HG03097 (cell line): ENCODE results near the gene LRFN4.
"Not testable (repeated sequence)": the region's sequence is repeated elsewhere in the genome, so short reads cannot be mapped to it uniquely, and the experiment has no call there.

Source experiments
- ATAC-seq: cut with Tn5 transposase; IDR thresholded peaks from one replicate; pipeline ENCODE4 v1.9.1; 2021; ENCODE audit not compliant: unreplicated experiment, low FRiP score

Gene LRFN4

DNA sequence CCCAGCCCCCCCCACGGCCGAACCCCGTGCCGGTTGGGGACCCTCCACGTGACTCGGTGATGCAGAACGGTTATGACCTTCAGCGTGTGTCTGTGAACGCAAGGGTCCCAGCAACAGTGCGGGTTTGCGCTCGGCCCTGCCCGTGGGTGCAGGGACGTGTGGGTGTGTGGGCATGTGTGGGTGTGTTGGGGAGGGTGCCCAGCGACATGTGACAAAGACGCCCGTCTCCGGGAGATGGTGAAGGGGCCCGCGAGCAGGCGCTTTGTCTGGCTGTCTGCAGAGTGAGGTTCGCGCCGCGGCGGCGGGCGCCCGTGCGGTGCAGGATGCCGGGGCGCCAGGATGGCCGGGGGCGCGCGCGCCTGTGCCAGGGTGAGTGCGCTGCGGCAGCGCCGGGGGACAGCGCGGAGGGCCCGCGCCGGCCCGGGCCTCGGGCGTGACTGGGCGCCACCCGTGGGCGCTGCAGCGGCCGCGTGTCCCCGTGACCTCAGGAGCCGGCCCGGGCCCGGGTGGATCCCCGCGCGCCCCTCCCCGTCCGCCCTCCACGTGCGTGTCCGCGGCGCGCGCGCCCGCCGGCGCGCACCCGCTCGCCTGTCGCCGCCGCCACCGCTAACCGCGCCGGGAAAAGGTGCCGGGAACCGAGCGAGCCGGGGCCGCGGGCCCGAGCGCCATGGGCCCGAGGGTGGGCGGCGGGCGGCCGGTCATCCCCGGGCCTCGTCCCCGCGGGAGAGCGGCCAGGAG is at the start of gene LRFN4:
LRFN4 (plus strand) TSS at position 569 of the 738 bp plus-strand sequence. CDS start 681 bp downstream, outside the sequence.
- ATAC-seq = peak; percentile 25

DNA sequence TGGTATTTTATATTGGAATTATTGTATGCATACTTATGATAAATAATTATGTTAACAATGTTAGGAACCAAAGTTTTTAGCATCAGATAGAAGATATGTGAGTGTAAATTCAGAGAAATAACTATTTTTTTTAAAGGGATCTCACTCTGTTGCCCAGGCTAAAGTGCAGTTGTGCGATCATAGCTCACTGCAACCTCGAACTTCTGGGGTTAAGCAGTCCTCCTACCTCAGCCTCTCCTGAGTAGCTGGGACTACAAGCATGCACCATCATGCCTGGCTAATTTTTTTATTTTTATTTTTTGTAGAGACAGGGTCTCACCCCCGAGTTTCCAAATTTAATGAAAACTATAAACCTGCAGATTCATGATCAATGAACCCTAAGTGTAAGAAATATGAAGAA is 47.3 kb upstream of the LRFN4 start:
- no peak for ATAC-seq

DNA sequence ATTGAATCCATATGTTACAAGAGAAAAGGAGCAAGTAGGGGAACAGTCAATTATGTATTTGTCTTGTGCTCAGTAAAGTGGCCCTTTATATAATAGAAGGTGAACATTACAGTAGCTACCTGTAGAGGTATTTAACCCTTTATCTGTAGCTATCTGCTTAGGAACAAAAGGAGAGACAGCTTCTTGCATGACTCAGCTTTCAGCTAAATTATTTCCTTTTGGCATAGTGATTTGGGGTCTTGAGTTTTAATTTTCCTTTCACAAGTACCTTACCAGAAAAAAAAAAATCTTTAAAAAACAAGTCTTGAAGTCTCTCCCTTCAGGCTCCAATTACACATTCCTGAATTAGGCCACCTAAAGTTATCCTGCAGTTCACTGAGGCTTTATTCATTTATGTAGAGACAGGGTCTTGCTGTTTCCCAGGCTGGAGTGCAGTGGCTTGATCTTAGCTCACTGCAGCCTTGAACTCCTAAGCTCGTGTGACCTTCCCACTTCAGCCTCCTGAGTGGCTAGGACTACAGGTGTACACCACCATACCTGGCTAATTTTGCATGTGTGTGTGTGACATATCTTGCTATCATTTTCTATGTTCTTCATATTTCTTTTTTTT is 46.2 kb upstream of the LRFN4 start:
- no peak for ATAC-seq

DNA sequence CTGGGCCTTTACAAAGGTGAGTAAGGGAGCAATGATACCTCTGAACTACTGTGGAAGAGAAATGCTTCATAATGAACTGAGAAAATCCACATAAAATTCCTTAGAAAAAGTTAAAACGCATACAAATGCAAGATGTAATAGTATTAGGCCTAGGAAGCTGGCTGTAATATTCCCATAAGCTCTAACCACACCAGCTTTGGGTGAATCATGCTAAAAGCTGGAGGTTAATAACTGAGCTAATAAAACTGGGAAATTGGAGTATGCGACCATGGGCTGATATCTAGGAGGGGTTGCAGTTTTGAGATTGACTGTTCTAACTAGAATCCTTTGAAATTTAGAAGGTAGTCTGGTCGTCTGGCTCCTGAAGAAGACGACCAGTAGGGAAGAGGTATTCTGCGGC is 42.2 kb upstream of the LRFN4 start:
- ATAC-seq = no peak

DNA sequence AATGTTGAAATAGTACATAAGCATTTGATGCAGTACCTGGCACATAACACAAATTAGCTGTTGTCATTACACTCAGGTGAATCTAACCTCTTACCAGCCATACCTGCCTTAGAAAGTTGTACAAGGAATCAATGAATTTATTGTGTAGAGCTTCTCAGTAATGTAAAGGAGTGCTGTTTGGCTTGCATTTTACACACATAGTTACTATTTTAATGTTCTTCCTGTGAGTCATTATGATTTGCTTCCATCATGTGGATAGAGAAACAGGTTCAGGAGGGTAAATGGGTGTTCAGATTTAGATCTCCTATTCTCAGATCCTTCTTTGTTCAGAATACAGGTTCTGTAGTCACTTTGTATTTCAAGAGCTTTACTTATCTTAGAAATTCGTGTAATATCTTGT is 41.2 kb upstream of the LRFN4 start:
- ATAC-seq = no peak

DNA sequence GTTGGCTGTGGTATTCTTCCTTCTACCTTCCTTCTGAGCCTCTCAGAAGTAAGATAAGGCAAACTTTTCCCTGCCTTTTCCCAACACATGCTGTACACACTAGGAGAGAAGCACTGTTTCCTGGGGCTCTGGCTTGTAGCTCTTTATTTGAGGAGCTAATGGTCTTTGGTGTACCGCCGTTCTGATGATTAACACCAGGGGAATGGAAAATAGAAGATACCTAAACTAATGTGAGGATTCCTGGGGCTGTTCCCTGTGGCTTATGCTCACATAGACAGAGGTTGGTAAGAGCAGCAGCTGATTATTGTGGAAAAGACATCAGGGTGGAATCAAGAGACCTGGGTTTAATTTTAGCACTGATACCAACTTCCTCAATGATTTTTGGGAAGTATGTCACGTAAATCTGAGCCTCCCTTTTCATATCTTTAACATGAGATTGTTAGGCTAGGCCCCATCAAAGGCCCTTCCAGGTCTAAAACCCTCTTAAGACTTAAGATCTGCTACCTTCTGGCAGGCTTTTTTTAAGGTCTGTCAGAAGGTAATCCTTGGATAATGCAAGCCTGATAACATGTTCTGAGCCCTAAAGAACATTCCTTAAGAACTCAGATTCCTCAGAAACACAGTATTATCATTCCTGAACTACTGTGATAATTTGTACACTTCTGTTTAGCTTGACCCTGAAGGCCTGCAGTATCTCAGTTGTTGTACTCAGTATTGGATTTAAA is 38.5 kb upstream of the LRFN4 start:
- ATAC-seq = no peak

DNA sequence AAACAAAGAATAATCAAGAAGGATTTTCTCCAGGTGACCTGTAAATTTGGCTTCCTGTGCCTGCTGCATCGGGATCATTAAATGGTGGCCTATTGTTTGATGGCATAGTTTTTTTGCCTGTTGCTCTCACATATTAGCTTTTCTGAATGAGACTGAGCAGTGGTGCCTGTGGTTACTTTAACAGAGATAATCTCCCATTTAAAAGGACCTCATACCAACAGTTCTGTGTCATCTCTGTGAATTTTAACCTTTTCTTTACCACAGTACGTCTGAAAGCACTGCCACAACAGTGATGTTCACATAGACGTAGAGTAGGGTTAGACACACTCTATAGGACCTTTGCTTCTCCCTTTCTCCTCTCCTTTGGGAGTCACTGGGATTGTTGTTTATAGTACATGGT is 36.5 kb upstream of the LRFN4 start:
- ATAC-seq = no peak

DNA sequence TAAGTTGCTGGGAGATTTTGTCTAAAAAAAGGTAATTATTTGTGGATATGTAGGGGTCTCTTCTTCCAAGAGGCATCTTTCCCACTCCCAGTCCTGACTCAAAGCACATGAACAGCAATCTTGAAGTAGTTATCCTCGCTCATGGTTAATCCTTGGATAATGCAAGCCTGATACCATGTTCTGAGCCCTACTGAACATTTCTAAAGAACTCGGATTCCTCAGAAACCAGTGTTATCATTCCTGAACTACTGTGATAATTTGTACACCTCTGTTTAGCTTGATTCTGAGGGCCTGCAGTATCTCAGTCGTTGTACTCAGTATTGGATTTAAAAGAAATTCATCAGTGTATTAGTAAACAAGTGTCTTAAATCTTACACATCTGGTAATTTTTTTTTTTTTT is 36.0 kb upstream of the LRFN4 start:
- no peak for ATAC-seq

DNA sequence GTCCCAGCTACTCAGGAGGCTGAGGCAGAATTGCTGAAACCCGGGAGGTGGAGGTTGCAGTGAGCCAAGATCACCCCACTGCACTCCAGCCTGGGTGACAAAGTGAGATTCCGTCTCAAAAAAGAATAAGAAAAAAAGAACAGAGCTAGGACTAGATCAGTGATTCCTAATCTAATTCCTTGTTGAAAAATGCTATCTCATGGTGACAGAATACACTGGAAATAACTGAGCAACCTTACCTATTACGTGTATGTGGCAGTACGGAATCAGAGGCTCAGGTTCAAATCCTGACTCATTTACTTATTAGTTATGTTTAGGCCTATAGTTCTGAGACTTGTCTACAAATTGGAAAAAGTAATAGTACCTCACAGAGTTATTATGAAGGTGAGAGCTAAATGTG is 33.2 kb upstream of the LRFN4 start:
- no peak for ATAC-seq

DNA sequence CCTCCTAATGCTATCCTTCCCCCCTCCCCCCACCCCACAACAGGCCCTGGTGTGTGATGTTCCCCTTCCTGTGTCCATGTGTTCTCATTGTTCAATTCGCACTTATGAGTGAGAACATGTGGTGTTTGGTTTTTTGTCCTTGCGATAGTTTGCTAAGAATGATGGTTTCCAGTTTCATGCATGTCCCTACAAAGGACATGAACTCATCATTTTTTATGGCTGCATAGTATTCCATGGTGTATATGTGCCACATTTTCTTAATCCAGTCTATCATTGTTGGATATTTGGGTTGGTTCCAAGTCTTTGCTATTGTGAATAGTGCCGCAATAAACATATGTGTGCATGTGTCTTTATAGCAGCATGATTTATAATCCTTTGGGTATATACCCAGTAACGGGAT is 32.3 kb upstream of the LRFN4 start:
- ATAC-seq = not testable (repeated sequence)

DNA sequence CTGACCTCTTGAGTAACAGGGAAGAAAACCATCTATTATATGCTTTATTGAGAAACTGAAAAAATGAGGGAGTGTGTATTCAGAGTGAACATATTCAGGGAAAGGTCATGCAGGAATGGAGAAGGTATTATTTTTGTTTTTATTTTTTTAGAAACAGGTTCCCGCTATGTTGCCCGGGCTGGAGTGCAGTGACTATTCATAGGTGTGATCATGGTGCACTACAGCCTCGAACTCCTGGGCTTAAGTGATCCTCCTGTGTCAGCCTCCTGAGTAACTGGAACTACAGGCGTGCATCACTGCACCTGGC is 22.4 kb upstream of the LRFN4 start:
- no peak for ATAC-seq

DNA sequence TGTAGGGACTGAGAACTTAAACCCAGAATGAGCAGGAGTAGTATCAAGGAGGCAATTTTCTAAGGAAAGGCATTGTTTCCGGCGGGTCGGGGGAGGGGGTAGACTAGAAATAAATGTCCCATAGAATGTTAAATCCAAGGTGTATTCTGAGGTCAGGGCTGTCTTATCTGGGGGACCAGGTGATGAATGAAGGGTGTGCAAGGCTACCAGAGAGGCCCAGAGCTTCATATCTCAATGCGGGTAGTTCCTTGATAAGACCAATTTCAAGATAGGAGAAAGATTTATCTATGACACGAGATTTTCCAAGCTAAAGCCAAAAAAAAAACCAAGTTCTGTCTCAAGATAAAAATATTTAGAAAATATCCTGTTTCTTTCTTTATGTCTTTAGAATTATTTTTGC is 21.9 kb upstream of the LRFN4 start:
- ATAC-seq = no peak

DNA sequence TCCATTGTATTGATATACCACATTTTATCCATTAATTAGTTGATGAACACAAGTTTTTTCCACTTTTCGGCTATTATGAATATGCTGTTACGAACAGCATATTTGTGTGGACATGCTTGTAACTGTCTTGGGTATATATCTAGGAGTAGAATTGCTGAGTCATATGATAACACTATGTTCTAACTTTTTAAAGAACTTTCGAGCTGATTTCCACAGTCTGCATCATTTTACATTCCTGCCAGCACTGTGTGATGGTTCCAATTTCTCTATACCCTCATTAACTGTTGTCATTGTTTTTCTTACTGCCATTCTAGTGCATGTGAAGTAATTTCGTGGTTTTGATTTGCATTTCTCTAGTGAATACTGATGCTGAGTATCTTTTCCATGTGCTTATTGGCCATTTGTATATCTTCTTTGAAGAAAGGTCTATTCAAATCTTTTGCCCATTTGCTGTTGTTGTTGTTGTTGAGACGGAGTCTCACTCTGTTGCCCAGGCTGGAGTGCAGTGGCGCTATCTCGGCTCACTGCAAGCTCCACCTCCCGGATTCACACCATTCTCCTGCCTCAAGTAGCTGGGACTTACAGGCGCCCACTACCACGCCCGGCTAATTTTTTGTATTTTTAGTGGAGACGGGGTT is 21.0 kb upstream of the LRFN4 start:
- no peak for ATAC-seq

DNA sequence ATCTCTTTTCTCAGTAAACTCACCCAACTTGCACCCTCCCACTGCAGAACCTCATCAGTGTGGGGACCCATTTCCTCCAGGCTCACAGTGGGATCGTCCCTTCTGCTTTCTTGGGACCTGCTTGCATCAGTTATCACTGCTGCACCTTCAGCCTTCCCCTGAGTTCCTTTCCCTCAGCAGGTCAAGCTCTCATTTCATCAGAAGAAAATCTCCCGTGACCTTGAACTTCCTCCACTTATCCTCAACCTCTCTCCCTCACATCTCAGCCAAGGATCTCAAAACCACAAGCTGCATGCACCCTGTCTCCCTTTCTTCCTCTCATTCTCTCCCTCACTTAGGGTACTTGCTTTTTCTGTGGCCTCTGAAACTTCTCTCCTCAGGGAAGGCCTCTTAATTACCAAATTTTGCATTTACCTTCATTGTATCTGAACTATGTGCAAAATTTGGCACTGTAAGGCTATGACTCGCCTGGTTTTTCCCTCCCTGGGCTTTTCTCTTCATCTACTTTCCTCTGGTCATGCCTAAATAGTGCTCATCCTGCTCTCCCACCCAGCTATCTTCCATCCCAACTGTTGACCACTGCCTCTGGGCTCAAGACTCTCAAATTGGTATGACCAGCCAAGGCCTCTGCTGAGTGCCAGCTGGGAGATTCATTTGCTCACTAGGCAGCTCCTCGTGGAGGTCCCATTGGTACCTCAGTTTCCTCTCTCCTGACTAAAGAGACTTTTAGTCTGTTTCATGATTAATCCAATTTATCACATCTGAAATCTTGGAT is 16.4 kb upstream of the LRFN4 start:
- no peak for ATAC-seq

DNA sequence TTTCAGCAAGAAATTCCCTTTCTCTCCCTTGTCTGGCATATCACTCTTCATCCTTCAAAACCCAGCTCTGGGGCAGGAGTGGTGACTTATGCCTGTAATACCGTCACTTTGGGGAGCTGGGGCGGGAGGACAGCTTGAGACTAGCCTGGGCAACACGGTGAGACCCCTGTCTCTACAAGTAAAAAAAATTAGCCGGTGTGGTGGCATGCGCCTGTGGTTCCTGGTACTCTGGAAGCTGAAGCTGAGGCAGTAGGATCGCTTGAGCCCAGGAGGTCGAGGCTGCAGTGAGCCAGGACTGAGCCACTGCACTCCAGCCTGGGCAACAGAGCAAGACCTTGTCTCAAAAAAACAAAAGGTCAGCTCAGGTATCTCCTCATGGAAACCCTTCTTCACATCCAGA is 15.0 kb upstream of the LRFN4 start:
- ATAC-seq = no peak

DNA sequence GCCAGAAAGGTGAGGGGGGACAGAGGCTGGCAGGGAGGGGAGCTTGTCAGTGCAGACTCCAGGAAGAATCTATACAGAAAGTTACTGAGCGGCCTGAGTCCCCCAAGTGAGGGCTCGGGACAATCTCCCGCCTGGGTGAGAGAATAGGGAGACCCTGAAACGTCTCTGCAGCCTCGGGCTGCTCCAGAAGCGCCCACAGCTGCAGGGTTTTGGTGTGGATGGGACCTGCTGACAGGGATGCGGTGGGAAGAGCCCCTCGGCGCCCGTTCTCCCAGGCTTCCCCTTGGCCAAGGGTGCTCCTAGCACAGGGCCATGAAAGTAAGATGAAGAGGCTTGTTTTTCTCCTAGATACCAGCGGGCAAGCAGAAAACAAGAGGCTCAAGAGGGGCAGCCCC is 14.4 kb upstream of the LRFN4 start:
- no peak for ATAC-seq

DNA sequence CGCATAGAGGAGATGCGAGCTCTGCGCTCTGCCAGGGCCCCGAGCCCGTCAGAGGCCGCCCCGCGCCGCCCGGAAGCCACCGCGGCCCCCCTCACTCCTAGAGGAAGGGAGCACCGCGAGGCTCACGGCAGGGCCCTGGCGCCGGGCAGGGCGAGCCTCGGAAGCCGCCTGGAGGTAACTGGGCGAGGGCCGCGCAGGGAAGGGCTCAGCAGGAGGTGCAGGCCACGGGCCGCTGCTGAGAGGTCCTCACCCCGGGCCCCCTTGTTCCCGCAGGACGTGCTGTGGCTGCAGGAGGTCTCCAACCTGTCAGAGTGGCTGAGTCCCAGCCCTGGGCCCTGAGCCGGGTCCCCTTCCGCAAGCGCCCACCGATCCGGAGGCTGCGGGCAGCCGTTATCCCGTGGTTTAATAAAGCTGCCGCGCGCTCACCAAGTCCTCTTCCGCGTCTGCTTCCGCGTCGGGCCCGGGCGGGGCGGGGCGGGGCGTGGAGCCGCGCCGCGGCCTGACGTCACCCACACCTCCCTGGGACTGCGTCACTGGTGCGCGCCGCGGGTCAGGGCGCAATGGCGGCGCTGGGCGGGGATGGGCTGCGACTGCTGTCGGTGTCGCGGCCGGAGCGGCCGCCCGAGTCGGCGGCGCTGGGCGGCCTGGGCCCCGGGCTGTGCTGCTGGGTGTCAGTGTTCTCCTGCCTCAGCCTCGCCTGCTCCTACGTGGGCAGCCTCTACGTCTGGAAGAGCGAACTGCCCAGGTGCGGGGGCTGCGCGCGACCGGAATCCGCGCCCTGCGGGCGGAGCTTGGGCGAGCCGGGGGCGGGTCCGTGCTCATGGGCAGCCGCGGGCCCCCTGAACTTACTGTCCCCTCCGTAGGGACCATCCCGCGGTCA is 13.7 kb upstream of the LRFN4 start, which contains the start of gene RCE1:
RCE1 (plus strand) TSS at position 546 of the 880 bp plus-strand sequence; CDS start at position 561, 15 bp downstream.
- ATAC-seq = peak; percentile 77

DNA sequence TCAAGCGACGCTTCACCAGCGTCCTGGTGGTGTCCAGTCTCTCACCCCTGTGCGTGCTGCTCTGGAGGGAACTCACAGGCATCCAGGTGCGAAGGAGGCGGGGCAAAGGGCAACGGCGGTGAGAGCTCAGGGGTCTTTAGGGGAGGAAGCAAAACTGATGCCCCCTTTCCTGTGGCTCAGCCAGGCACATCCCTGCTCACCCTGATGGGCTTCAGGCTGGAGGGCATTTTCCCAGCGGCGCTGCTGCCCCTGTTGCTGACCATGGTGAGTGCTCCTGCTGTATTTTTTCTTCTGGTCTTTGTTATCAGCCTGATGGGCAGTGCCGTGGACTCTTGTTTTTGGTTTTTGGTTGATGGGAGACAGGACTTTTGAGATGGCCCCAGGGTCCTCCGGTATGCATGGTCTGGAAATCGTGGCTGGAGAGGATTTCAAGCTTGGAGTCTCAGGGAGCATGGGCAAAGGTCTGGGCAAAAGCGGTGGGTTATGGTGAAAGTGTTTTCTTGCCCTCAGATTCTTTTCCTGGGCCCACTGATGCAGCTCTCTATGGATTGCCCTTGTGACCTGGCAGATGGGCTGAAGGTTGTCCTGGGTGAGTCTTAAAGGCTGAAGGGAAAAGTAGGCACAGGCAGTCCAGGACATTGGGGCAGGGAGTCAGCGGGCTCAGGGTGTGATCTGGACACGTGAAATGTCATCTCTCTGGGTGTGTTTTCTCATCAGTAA is 12.9 kb upstream of the LRFN4 start:
- ATAC-seq = peak; percentile 8

DNA sequence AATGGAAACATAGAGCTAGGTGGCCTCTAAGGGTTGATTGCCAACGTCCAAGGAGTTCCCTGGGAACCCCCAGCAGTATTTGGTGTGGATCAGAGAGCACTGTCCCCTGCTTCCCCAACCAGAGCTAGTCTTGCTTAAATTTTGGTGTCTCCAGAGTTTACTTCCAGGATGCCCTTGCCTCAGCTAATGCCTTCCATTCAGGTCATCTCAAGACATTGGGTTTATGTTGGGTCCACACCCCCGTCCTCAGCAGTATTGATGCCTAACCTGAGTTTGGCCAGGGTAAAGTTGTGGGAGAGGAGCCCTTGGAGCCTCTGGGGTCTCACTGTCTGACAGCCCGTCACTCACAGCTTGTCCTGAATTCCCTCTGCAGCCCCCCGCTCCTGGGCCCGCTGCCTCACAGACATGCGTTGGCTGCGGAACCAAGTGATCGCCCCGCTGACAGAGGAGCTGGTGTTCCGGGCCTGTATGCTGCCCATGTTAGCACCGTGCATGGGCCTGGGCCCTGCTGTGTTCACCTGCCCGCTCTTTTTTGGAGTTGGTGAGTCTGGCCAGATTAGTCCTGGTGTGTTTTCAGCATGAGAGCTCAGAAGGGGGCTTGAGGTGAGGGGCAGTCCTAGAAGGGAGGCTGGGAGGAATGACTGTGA is 12.2 kb upstream of the LRFN4 start:
- no peak for ATAC-seq
